Activated gamma-delta T cell (primary cell): ENCODE results near the gene RFLNA.
"Not testable (repeated sequence)": the region's sequence is repeated elsewhere in the genome, so short reads cannot be mapped to it uniquely, and the experiment has no call there.

ENCODE experiments used
- DNase-seq: peaks from one replicate; lab custom pipeline; 2025; lab: John Stamatoyannopoulos, UW

The RFLNA gene

DNA sequence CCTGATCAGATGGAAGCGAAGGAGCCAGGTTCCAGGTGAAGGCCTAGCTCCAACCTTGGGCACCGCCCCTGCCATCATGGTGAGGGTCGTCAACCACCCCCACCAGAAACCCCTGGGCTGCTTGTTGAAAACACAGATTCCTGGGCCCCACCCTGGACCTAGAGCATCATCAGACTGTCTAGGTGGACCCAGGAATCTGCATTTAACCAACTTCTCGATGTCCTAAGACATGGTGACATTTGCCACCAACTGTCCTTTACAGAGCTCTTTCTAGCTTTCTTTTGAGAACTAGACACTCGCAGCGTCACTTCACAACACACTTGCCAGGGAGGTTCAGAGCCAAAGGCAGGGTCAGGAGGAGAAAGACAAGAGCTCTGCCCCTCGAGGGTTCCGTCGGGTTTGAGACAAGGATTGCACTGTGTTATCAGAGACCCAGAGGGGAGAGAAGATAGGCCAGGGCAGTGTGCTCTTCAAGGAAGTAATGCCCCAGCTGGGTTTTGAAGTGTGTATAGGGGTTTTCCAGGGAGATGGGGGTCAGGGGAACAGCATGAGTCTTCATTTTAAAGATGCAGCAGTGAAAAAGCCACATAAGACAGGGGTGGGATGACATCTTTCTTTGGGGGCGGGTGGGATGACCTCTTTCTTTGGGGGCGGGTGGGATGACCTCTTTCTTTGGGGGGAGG is 24.6 kb downstream of the RFLNA start:
- DNase-seq = no peak

DNA sequence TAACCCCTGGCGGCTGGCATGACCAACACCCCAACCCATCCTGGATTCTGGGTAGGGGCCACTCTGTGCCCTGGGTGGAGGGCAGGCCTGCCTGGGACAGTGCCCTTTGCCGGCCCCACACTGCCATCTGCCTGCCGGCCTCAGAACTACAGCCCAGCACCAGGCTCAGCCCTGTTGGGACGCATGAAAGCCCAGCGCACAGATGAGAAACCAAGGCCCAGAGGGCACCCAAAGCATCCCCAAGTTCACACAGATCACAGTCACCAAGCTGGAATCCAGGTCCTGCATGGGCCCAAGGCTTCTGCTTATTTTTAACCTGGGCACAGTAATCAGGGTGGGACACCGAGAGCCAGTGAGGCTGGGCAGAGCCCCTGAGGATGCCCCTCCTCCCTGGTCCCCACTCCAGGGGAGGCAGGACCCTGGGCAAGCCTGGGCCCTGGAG is 26.2 kb downstream of the RFLNA start:
- DNase-seq = no peak

DNA sequence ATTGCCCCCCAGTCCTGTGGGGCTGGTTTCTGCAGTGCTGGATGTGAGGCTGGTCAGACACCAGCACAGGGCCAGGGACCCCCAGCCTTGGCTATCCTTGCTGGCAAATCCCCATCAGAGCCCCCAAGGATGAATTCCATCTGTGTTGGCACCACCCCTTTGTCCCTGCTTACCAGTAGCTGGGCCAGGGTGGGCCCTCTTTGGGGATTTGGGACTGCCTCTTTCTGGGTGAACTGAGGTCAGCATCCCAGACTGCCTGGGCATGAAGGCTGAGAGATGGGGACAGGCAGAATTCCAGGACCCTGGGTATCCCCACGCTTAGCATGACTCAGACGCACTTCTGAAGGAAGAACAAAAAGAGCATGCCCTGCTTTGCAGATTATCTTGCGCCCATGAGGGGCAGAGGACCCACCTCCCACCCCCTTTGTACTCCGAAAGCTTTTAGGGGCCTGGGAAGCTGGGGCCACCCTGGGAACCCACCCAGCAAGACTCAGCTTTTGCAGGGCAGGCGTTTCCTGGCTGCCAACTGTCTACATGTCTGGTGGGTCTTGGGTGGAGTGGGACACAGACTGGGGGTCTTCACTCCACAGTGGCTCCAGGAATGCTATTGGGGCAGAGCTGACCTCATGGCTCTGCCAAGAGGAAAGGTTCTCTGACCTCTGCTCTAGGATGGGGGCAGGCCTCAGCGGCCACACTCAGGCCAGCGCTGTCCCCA is 26.8 kb downstream of the RFLNA start:
- DNase-seq = no peak

DNA sequence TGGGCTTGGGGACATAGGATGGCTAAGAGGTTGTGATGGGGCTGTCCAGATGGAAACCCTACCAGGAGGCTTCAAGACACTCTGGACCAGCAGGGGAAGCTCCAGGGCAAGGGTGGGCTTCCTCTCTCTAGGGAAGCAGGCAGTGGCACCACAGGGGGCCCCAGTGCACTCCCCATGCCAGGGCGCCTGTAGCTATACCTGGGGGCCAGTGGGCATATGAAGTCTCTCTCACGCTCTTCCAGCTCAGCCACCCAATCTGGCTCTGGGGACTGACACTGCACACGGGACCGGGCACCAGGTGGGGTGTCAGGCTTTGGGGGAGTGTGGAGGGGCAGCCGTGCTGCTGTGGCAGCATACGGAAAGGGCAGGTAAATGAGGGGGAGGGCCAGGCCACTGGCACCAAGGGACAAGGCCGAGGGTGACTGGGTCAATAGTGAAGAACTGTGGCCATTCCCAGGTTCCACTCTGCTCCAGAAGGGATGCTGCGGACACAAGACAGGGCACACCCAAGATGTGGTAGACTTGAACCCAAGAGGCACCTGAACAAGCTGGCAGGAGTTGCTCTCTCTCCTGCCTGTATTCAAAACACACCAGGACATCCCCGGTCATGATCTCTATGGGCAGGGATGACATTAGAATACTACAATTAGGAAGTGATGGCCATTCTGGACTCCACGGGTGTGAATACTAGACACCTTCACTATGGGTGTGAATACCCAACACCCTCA is 27.5 kb downstream of the RFLNA start:
- no peak for DNase-seq

GRCh38 chr12:124322999-124323328 is 28.1 kb downstream of the RFLNA start:
- DNase-seq = not testable (repeated sequence)

DNA sequence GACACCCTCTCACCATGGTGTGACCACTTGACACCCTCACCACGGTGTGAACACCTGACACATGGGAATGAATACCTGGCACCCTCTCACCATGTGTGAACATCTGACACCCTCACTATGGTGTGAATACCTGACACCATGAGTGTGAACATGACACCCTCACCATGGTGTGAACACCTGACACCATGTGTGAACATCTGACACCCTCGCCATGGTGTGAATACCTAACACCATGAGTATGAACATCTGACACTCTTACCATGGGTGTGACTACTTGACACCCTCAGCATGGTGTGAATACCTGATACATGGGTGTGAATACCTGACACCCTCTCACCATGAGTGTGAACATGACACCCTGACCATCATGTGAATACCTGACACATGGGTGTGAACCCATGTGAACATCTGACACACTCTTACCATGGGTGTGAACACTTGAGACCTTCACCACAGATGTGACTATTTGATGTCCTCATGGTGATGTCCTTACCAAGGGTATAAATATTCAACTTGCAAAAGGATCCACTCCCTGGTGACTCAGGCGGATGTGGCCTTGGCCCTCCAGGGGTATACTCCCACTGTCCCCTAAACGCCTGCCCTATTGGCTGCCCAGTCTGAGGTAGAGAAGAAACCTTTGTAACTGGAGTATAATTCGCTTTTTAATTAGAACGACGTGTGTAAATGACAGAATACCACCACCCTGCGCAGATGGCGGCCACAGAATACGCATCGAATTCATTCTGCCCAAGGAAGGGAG is 29.1 kb downstream of the RFLNA start:
- no peak for DNase-seq

- no peak for DNase-seq
Observed at GRCh38 chr12:124324803-124325705, 30.2 kb downstream of the RFLNA start.

- DNase-seq = no peak
Observed at GRCh38 chr12:124326104-124326503, 31.2 kb downstream of the RFLNA start.

DNA sequence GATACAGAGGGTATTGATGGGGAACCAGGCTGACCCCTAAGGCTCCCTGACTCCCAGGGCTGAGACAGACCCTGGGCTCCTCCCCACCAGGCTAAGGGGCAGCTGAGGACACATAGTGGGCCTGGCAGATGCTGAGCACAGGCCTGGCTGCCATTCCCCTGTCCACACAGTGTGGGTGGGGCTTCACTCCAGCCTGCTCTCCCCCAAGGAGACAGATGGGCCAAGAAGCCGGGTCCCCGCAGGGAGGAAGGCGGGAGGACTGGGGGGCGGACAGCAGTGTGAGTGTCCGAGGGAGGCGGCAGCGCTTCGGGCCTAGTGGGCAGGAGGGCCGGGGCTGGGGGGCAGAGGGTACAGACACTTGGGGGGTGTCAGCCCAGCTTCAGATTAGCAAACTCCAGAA is 32.0 kb downstream of the RFLNA start:
- no peak for DNase-seq

- no peak for DNase-seq
Observed at GRCh38 chr12:124327362-124328043, 32.6 kb downstream of the RFLNA start.

GRCh38 chr12:124328116-124328515 is 33.2 kb downstream of the RFLNA start:
- no peak for DNase-seq

DNA sequence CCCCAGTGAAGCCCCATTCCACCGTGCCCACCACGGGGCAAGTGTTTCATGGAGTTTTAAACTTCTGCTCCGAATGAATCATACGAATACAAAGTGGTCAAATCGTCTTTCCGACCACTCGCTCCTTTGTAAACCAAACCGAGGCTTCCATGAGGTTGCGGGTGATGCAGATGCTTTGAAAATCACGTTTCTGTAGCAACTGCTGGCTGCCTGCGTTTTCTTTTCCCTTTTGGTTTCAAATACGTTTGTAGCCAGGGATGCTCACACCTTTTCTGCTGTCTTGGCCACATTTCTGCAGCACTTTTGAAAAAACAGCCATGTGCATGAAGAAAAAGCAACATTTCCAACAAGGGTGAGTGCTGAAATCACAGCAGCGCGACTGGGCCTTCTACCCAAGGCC is 33.7 kb downstream of the RFLNA start:
- no peak for DNase-seq

DNA sequence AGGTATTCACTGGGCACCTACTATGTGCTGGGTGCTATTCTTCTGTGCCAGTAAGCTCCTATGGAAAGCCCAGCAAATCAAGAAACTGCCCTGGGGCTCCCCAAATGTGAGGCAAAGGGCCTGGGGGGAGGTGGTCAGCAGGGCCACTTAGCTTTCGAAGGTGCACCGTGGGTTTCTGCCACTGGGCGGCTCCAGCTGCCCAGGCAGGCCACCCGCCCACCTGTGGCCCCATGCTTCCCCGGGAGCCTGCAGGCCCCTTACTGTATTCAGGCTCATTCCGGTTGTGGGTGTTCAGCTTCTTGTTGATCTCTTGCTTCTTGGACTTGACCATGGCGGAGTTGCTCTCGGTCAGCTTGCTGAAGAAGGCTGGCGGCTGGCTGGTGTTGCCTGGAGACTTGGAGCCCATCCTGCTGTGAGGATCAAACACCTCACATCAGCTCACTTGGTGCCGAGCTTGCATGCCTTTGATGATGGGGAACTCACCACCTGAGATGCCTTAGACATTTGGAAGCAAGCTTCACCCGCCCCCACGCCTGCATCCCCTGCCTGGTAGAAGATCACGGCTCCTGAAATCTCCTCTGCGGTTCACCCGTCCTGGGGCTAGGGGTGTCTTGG is 37.3 kb downstream of the RFLNA start:
- no peak for DNase-seq

GRCh38 chr12:124332900-124333299 is 38.0 kb downstream of the RFLNA start:
- DNase-seq = no peak

DNA sequence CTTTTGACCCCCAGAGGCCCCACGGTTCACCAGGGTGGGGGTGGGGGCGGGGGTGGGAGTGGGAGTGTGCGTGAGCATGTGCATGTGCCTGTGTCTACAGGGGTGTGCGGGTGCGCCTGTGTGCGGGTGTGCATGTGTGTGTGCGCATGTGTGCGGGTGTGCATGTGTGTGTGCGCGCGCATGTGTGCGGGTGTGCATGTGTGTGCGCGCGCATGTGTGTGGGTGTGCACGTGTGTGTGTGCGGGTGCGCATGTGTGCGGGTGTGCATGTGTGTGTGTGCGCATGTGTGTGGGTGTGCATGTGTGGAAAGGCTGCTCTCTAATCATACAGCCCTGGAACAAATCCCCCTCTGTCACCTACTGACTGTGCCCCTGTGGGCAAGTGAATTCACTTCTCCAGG is 38.8 kb downstream of the RFLNA start:
- DNase-seq = no peak

- DNase-seq = no peak
Observed at GRCh38 chr12:124334266-124334665, 39.4 kb downstream of the RFLNA start.

DNA sequence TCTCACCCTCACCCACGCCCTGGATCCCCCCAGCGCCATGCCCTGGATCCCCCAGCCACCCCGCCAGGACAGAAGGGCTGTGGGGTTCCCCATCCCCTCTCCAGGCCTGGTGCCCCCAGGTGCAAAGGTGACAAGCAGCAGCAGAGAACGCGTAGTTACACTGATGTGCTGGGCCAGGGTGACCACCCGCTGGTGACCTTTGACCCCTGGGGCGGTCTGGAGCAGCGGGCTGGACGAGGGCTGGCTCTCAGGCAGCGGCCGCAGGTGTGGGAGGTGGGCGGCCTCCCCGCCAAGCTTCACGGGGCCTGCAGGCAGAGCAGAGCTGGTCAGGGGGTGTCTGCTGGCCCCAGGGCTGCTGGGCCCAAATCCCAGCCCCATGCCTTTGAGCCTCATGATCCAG is 40.1 kb downstream of the RFLNA start:
- no peak for DNase-seq

GRCh38 chr12:124335426-124336183 is 40.7 kb downstream of the RFLNA start:
- DNase-seq = no peak

- no peak for DNase-seq
Observed at GRCh38 chr12:124336184-124336437, 41.2 kb downstream of the RFLNA start.
